GM19240 (cell line): ENCODE data around the gene KRIT1.
"Not testable (repeated sequence)": the region's sequence is repeated elsewhere in the genome, so short reads cannot be mapped to it uniquely, and the experiment has no call there.

ENCODE experiments used
- DNase-seq: peaks from one replicate; pipeline ENCODE4 v3.0.0; 2011; ENCODE audit warnings: low spot score; ENCODE audit not compliant: insufficient read length

KRIT1 gene

DNA sequence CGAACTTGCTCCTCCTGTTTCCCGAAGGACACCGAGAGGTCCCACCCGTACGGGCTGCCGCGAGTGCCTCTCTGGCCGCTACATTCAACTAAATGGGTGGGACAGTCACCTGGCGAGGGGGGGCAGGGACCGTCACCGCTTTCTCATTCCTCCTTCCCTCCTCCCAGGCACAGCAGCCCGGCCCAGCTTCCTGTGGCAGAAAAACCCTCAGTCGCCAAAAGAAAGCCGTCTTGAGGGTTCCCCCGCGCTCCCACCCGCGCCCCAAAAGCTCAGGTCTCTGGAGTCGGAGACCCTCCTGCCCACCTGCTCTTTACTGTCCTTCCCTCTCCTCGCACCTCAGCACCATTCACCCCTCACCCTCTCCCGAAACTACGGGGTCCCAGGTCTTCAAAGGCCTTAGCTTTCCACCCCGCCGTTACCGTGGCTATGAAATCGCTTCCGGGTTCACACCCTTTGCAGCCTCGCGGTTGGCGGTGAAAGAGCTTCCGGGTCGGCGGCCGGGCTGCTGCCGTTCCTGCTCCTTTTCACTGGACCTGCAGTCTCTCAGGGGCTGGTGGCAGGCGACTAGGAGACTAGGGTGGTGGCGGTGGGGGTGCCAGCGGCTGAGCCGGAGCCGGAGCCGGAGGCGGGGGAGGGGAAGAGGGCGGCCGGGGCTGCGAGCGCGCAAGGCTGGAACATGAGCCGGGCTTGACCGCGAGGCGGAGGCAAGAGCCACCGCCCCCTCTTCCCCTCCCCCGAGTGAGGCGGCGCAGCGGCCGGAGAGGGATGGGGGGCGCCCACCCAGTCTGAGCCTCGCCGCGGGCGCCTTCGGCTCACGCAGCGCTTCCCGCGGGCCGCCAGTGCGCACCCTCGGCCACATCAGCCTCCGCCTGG is at the start of gene KRIT1, which contains the start of gene ANKIB1:
Gene KRIT1 (minus strand): TSS at position 428 of the 873 bp plus-strand sequence. CDS start 3,779 bp downstream, outside the sequence.
Gene ANKIB1 (plus strand): TSS at position 488 of the 873 bp plus-strand sequence. CDS start 49,005 bp downstream, outside the sequence.
- peak; percentile 35 for DNase-seq

DNA sequence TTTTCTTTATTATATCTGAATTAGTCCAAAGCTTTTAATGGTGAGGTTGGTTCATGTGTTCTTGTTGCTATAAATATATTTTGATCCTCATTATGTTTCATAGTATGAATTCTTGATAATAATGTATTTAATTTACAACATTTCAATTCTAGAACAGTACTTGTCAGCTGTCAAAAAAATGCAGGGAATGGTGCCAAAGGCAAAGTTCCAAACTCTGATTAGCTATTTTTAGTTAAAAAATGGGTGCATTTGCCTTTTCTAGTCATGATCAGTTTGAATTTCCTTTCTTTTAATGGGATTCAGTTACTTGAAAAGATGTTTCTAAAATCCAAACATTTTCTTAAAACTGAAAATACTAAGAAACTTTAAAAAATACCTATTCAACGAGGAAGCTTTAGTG is 49.7 kb upstream of the KRIT1 start:
- no peak for DNase-seq

DNA sequence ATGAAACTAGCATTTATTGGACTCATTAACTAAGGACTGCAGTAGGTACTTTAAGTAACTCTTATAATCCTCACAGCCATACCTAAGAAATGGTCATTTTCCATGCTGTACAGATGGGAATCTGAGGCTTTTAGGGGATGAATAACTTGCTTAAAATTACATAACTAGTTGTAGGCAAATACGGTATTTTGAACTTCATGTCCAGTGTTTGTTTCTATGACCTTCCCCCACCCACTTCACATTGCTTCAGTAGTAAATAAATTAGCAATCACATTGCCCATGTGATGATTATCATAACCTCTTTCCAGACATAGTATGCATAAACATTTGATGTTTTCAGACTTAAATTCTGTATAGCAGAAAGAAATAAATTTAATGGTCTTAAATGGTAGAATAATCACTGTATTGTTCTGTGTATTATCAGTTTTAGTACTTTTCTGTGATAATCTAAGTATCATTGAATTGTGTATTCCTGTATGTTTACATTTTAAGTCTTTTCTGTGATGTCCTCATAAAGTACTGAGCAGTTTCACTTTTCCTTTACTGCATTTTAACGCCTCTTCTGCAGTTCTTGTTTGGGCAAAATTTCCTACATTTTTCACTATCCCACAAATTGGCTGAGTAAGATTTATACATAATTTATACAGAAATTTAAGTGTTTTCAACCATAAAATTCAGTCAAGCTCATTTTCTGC is 48.3 kb upstream of the KRIT1 start:
- DNase-seq: no peak

DNA sequence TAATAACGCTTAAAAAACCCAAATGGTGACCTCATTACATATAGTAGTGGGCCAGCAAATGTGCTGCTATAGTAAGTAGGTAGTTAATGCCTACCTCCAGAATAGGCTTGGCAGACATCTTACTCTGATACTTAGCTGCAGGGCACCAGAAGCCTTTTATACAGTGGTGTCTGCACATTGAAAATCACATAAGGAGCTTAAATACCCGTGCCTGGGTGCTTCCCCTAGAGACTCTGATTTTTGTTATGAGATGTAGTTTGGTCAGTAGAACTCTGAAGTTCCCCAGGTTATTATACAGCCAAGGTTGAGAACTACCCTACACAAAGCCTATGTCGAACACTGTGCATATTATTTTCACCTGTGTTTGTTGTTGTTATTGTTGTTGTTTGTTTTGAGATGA is 47.3 kb upstream of the KRIT1 start:
- DNase-seq: no peak

DNA sequence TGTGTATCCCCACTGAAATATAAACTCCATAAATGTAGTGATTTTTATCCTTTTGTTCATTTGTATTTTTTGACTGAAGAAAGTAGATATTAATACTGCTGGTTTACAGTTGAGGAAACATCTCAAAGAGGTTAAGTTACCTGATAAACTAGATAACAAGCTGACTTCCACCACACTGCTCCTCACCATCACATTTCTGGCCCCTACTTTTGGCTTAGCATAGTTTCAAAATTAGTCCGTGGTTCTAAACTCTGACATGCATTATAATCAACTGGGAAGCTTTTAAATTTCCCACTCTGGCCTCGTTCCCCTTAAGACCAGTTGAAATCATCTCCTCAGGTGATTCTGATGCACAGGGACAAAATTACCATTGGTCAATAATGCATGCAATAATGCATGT is 43.6 kb upstream of the KRIT1 start:
- DNase-seq: no peak

DNA sequence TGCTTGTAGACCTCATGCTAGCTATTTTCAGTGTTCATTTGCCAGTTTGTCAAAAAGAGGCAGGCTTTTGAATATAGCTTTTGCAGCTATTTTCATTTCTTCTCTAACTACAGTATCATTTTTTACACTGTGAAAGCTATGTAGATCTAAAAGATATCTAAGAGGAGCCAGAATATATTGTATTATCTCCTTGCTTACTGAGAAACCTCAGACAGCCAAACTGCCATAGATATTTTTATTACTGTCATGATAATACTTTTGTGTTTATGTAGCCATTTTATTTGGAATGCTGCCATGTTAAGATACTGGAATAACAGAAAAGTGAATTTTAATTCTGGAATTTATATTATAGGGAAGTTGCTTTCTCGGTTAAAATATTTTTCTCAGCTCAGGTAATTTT is 37.2 kb upstream of the KRIT1 start:
- no peak for DNase-seq

DNA sequence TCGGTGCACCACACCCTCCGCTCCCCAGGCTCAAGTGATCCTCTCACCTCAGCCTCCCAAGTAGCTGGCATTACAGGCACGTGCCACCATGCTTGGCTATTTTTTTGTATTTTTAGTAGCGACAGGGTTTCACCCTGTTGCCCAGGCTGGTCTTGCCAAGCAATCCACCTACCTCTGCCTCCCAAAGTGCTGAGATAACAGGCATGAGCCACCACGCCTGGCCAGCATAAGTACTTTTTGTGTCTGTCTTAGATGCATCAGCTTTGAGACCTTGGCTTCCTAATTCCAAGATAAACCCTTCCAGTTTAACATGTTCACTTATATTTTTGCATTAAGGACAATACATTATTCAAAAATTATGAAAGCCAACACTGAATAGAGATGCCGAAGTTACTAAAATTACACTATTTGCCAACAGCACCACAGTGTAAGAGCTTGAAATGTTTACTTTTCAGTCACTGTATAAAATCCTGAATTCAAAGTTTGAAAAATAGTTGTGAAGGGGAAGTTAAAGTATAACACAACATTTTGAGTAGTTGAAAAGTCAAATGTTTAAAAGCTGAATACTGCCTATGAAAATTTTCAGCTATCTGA is 36.6 kb upstream of the KRIT1 start:
- DNase-seq: no peak

DNA sequence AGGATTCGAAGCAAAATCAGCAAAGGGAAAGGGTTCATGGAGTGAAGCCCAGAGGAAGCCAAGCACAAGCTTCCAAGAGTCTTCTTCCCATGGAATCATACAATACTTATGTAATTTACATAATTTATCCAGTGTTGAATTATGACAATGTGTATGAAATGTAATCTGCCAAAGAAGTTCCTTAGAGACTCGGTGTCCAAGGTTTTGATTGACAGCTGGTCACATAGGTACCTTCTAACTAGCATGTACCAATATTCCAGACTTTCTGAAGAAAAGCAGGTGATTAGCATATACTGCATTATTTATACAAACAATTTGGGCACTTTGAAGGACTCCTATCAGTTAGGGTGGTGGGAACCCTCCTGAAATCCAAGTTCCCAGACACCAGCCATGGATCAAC is 35.3 kb upstream of the KRIT1 start:
- DNase-seq: no peak

DNA sequence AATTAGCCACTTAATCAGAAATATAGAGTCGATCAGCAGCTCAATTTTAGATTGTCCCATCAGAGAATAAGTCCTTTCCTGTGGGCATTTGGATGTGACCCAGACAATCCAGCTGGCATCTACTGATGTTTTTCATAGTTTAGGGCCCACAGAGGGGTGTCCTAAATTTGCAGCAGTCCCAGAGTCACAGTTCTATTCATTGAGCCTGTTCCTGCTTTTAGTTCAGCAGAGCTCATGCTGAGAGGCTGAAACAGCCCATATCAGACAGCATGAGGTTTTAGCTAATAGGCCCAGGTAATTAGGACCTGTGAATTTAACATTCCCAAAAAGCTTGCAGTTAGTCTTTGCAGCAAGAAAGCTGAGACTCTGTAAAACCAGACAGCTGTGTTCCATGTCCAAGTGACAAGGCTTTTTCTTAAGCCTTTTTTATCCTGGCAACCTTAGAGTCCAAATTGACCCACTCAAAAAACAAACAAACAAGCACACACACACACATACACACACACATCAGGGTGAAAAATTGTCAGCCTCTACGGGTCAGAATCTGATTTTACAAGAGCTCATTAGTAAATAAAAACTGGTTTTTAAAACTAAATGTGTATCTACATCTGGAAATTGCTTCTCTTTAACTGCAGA is 33.8 kb upstream of the KRIT1 start:
- DNase-seq: no peak

DNA sequence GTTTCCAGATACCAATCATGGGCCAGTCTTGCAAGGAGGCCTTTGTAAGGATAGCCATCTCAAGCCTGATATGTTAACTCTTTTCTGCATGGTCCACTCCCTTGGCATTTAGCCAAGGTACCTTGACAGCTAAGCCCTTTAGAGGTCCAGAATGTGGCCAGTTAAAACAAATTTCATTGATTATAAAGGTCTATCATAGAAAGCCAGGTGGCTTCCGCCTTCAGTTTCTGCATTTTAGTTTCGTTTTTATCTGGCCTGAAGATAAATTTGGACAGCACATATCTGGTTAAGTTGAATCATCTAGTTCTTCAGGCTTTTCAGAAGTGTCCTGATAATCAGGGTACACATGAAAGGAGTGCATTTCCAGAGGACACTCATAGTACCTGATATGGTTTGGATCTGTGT is 30.7 kb upstream of the KRIT1 start:
- no peak for DNase-seq

DNA sequence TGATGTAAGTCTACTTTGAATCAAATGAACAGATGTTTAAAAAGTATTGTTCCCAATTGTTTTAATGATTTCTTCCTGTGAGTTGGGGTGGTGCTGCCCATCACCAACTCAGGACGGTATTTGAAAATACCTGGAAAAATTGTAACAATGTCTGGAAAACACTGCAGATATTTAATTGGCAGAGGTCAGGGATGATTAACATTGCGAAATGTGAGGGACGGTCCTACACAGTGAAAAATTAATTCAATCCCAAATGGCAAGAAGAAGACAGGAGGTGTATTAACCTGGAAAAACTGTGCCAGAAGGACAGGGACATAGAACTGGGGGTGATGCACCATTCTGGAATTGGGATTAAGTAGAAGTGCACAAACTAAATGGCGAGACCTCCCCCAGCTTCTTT is 29.6 kb upstream of the KRIT1 start:
- DNase-seq: no peak

DNA sequence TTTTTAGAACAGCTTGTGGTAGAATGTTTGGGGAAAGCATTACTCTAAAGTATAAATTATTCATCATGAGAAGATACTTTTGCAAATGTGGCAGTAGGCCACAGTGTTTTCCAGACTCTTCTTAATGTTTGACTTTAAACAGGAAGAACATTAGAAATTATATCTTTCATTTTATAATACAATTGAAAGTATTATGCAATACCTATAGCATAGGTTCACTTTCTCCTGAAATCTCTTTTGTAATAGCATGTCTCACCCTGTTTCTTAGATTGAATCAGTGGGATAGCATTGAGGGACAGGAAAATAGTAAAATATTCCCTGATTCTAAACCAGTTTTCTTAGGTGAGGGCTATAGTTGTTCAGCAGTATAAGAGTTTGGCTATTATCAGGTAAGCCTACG is 23.2 kb upstream of the KRIT1 start:
- no peak for DNase-seq

DNA sequence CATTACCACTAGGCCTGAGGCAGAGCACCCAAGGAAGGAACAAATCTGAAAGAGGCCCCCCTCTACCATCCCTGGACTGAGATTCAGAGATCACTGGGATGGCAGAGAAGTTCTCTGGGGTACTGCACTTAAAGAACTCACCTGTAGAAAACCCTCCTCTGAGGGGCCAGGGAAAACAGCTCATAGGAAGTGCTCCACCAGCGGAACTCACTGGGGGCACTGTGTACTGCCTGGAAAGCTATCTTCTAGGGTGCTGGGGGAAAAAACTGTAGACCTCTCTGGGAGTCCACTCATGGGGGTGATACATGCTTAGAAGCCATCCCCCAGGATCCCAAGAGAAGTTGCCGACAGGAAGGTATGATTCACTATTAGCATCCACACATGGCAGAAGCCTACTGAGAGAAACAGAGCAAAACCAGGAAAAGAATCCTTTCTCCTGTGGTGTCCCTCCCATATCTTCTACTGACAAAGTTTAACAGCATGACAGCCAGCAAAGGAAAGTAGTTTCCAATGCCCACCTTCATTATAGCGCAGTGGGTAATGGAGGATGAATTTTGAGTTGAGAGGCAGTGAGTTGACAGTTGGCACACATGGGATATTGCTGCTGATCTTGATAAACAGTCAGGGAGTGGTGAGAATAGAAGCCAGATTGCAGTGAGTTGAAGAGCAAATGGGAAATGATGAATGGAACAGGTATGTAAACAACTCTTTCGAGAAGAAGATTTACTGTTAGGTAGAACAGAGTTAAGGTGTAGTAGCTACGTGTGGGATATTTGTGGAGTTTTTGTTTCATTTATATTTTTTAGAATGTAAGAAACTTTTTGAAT is 20.9 kb upstream of the KRIT1 start:
- no peak for DNase-seq

DNA sequence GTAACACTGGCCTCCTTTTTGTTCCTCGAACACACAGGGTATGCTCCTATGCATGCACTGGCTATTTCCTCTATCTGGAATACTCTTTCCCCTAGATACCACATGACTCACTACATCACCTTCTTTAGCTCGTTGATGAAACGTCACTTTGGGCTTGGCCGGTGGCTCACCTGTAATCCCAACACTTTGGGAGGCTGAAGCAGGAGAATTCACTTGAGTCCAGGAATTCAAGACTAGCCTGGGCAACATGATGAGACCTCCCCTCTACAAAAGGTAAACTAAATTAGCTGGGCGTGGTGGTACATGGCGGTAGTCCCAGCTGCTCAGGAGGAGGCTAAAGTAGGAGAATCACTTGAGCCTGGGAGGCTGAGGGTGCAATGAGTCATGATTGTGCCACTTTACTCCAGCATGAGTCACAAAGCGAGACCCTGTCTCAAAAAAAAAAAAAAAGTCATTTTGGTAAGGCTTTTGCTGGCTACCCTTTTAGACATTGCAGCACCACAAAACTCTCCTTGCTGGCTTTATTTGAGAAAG is 14.6 kb upstream of the KRIT1 start:
- no peak for DNase-seq

DNA sequence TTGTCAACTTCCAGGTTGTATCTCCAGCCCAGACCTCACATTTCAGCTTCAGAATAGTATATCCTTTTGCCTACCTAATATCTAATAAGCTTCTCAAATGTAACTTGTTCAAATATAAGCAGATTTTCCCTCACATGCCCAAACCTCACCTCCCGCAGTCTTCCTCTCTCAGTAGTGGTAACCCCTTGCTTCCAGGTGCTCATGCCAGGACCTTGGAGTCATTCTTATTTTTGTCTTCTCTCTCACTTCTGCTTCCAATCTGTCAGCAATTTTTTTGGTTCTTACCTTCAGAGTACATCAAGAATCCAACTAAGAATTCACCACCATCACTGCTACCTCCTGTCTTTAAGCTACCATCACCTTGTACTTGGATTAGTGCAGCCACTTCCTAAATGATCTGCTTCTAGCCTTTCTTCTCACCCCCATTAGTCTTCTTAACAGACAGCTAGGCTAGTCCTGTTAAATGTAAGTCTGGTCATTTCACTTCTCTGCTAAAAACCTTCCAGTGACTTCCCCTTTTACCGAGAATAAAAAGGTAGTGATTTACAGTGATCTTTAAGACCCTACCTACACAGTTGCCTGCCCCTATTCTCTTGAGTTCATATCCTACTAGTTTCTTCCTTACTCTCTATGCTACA is 14.0 kb upstream of the KRIT1 start:
- no peak for DNase-seq

DNA sequence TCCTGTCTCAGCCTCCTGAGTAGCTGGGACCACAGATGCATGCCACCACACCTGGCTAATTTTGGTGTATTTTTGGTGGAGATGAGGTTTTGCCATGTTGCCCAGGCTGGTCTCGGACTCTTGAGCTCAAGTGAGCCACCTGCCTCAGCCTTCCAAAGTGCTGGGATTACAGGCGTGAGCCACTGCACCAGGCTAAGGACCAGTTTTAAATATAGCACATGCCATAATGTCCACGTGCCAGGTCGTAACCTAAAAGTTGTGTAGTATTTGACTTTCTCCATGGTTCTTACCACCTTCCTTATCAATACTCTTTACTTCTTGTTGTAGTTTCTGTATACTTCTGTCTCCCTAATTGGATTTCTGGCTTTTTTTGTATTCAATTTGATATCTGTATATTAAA is 13.3 kb upstream of the KRIT1 start:
- no peak for DNase-seq

DNA sequence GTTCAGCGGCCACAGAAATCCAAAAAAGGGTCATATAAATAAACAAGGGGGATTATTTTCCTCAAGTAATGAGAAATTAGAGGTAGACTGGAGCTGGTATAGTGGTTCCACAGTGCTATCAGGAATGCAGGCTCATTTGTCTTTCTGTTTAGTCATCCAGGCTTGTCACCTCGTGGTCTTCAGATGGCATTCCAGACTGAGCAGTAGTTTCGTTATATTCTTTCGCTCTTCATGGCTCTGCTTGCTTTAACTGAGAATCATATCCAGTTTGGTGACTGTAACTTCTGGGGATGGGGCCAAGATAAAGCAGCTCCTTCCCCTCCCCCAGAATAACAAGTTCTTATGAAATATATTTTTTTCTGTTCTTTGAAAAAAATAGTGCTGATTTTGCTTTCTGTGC is 9.6 kb upstream of the KRIT1 start:
- no peak for DNase-seq

DNA sequence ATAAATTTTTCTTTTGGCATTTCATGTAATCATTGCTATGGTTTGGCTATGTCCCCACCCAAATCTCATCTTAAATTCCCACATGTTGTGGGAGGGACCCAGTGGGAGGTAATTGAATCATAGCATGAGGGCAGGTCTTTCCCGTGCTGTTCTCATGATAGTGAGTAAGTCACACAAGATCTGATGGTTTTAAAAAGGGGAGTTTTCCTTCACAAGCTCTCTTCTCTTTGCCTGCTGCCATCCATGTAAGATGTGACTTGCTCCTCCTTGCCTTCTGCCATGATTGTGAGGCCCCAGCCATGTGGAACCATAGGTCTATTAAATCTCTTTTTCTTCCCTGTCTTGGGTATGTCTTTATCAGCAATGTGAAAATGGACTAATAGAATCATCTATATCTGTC is 9.1 kb upstream of the KRIT1 start:
- DNase-seq: not testable (repeated sequence)

DNA sequence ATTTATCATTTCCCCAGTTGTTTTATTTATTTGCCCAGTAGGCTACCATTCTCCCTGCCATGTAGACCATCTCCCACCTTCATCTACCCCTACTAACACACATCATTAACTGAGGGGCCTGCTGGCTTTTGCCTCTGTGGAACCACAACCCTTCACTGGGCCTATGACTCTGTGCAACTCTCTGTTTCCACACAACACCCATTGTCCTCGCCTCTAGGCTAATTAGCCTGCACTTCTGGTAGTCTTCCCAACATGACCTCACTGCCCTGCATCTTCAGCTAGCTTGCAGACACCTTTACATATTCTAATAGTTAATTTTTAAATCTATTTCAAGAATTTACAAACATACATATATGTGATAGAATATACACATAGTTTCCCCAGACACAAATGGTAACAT is 7.5 kb upstream of the KRIT1 start:
- DNase-seq: no peak

DNA sequence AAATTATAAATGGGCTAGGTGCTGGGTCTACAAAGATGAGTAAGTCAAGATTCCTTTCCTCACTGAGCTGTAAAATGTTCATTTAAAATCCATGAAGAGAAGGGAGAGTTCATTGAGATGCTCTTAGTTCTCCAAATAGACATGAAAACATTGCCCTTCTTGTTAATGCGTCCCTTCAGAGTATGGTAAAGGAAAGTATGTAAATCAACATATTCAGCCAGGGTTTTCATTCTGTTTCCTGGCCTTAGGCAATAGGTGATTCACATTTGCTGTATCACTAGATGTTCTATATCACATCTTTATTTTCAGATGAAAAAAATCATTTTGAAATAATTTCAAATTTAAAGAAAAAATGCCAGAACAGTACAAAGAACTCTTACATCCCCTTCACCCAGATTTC is 5.5 kb upstream of the KRIT1 start:
- no peak for DNase-seq
